GM21528 (cell line): ENCODE data around the gene TASP1.
"Not testable (repeated sequence)": the region's sequence is repeated elsewhere in the genome, so short reads cannot be mapped to it uniquely, and the experiment has no call there.

Experiments used
- ATAC-seq: cut with Tn5 transposase; IDR thresholded peaks from one replicate; pipeline ENCODE4 v1.9.1; 2021; ENCODE audit warnings: mild to moderate bottlenecking, moderate library complexity; ENCODE audit not compliant: unreplicated experiment, low FRiP score

Gene TASP1

GRCh38 chr20:13416531-13416930, 222.2 kb downstream of the TASP1 start:
- no peak for ATAC-seq

GRCh38 chr20:13412806-13413445, 225.8 kb downstream of the TASP1 start:
- ATAC-seq, result no peak

- no peak for ATAC-seq
These were observed 234.4 kb downstream of the TASP1 start for GRCh38 chr20:13404293-13404692.

- ATAC-seq, result no peak
These were observed 235.3 kb downstream of the TASP1 start for GRCh38 chr20:13403453-13403852.

GRCh38 chr20:13402986-13403385, 235.7 kb downstream of the TASP1 start:
- no peak for ATAC-seq

GRCh38 chr20:13402171-13402760, 236.5 kb downstream of the TASP1 start:
- ATAC-seq, result no peak

GRCh38 chr20:13401596-13401995, 237.1 kb downstream of the TASP1 start:
- no peak for ATAC-seq

- ATAC-seq, result no peak
These were observed 238.3 kb downstream of the TASP1 start for GRCh38 chr20:13400453-13400852.

- no peak for ATAC-seq
These were observed 241.4 kb downstream of the TASP1 start for GRCh38 chr20:13397300-13397724.

GRCh38 chr20:13396826-13397225, 241.9 kb downstream of the TASP1 start:
- ATAC-seq, result no peak

- no peak for ATAC-seq
These were observed 242.7 kb downstream of the TASP1 start for GRCh38 chr20:13396022-13396421.

GRCh38 chr20:13395232-13395631, 243.5 kb downstream of the TASP1 start:
- ATAC-seq, result no peak

- no peak for ATAC-seq
These were observed 246.3 kb downstream of the TASP1 start for GRCh38 chr20:13392391-13392790.

GRCh38 chr20:13389115-13389514, 249.6 kb downstream of the TASP1 start:
- ATAC-seq, result no peak

- no peak for ATAC-seq
These were observed 254.6 kb downstream of the TASP1 start for GRCh38 chr20:13384132-13384531.

GRCh38 chr20:13382786-13383185, 255.9 kb downstream of the TASP1 start:
- ATAC-seq, result no peak

- ATAC-seq, result not testable (repeated sequence)
These were observed 258.1 kb downstream of the TASP1 start for GRCh38 chr20:13380497-13381229.

GRCh38 chr20:13373400-13373799, 265.3 kb downstream of the TASP1 start:
- no peak for ATAC-seq

- ATAC-seq, result no peak
These were observed 274.2 kb downstream of the TASP1 start for GRCh38 chr20:13364278-13365170.

GRCh38 chr20:13363473-13363872, 275.3 kb downstream of the TASP1 start:
- ATAC-seq, result no peak

- not testable (repeated sequence) for ATAC-seq
These were observed 276.6 kb downstream of the TASP1 start for GRCh38 chr20:13362165-13362564.
